GM12892 (cell line): ENCODE measurements around the gene VEGFB.

Experiments used
- POLR2A ChIP-seq: IDR thresholded peaks from 2 replicates; pipeline ENCODE4 v1.6.1; 2011; ENCODE audit warnings: low read depth, low read length, control low read depth
- POLR2AphosphoS5 ChIP-seq: IDR thresholded peaks from 2 replicates; pipeline ENCODE4 v1.6.1; 2011; ENCODE audit warnings: low read depth, low read length, control low read depth
- TAF1 ChIP-seq: IDR thresholded peaks from 2 replicates; pipeline ENCODE4 v1.6.1; 2011; ENCODE audit warnings: low read depth, mild to moderate bottlenecking, control low read depth, low read length, borderline replicate concordance

DNA sequence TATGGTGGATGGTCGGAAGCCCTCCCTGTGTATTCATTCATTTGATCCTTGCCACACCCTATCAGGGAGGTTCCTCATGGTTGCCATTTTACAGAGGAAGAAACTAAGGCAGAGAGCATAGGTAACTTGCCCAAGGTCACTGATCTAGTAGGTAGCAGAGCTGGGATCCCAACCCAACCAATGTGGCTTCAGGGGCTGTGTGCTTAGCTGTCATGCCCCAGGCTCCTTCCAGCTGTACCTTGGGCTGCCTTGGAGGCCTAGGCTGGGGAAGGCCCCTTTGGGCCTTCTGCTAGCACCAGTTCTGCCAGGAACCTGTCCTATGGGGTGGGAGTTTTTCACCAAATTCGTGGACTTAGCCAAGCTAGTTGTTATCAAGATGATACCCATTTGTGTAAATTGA lies 41.5 kb downstream of the VEGFB start:
- TF ChIP-seq POLR2A (no peak), POLR2AphosphoS5 (no peak), TAF1 (no peak)
